Stimulated activated CD4-positive, alpha-beta T cell treated with anti-CD3 and anti-CD28 coated beads, TNF-alpha, amount 100 ng/mL, for 1 hour (primary cell): Measurements from ENCODE around the gene ARL4A.
"Not testable (repeated sequence)": the region's sequence is repeated elsewhere in the genome, so short reads cannot be mapped to it uniquely, and the experiment has no call there.

Source experiments
- DNase-seq, 3 donors: peaks; one replicate each; pipeline ENCODE4 v3.0.0-alpha.2; 2020; ENCODE audit warnings: low read depth in 3 of 3, low spot score in 1 of 3

ARL4A gene

GRCh38 chr7:12661581-12661980 is 25.9 kb upstream of the ARL4A start:
- no peak for DNase-seq

GRCh38 chr7:12670000-12670729 is 17.3 kb upstream of the ARL4A start:
- no peak for DNase-seq

GRCh38 chr7:12670743-12671520 is 16.5 kb upstream of the ARL4A start:
- no peak for DNase-seq

- not testable (repeated sequence) for DNase-seq
These were observed 14.0 kb upstream of the ARL4A start for GRCh38 chr7:12673436-12673835.

GRCh38 chr7:12674053-12674452 is 13.4 kb upstream of the ARL4A start:
- DNase-seq, result no peak

- peak in 1 of 3 donors; percentile 3 for DNase-seq
These were observed 12.6 kb upstream of the ARL4A start for GRCh38 chr7:12674861-12675260.

- no peak for DNase-seq
These were observed 3.5 kb upstream of the ARL4A start for GRCh38 chr7:12683678-12684585.

GRCh38 chr7:12684733-12685132 is 2.7 kb upstream of the ARL4A start:
- no peak for DNase-seq

- no peak for DNase-seq
These were observed 1.9 kb upstream of the ARL4A start for GRCh38 chr7:12685550-12685949.

GRCh38 chr7:12686234-12686890 is 1.1 kb upstream of the ARL4A start:
- DNase-seq, result peak; percentile 91 to 95 (median 91)

- no peak for DNase-seq
These were observed 312 bp downstream of the ARL4A start for GRCh38 chr7:12687718-12688171.

GRCh38 chr7:12688485-12689170 is 1.2 kb downstream of the ARL4A start:
- DNase-seq, result not testable (repeated sequence)

GRCh38 chr7:12689451-12689850 is 2.0 kb downstream of the ARL4A start:
- DNase-seq, result no peak

- no peak for DNase-seq
These were observed 2.8 kb downstream of the ARL4A start for GRCh38 chr7:12690041-12690878.

GRCh38 chr7:12691388-12691787 is 4.0 kb downstream of the ARL4A start:
- not testable (repeated sequence) for DNase-seq

GRCh38 chr7:12692035-12692434 is 4.6 kb downstream of the ARL4A start:
- DNase-seq, result no peak

- DNase-seq, result no peak
These were observed 5.2 kb downstream of the ARL4A start for GRCh38 chr7:12692479-12693259.

GRCh38 chr7:12694817-12695216 is 7.4 kb downstream of the ARL4A start:
- DNase-seq, result no peak

- DNase-seq, result no peak
These were observed 8.5 kb downstream of the ARL4A start for GRCh38 chr7:12695965-12696364.
